HL-60 (cell line): ENCODE results near the gene SLC25A17.

Experiments
- POLR2AphosphoS5 ChIP-seq: IDR thresholded peaks from 2 replicates; pipeline ENCODE4 v1.6.1; 2012; ENCODE audit warnings: low read depth
- TF ChIP-seq, protein P1 (sequence below): IDR thresholded peaks from one replicate; pipeline ENCODE4 v1.5.1; 2011; ENCODE audit warnings: low read length, control low read depth, inconsistent platforms; ENCODE audit not compliant: insufficient read depth

GRCh38 chr22:40829131-40829530 is 10.0 kb upstream of the SLC25A17 start:
- TF ChIP-seq, protein P1, sequence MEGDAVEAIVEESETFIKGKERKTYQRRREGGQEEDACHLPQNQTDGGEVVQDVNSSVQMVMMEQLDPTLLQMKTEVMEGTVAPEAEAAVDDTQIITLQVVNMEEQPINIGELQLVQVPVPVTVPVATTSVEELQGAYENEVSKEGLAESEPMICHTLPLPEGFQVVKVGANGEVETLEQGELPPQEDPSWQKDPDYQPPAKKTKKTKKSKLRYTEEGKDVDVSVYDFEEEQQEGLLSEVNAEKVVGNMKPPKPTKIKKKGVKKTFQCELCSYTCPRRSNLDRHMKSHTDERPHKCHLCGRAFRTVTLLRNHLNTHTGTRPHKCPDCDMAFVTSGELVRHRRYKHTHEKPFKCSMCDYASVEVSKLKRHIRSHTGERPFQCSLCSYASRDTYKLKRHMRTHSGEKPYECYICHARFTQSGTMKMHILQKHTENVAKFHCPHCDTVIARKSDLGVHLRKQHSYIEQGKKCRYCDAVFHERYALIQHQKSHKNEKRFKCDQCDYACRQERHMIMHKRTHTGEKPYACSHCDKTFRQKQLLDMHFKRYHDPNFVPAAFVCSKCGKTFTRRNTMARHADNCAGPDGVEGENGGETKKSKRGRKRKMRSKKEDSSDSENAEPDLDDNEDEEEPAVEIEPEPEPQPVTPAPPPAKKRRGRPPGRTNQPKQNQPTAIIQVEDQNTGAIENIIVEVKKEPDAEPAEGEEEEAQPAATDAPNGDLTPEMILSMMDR = no peak
- no peak for TF ChIP-seq POLR2AphosphoS5
